ENCODE results near the gene GPR68.
"Not testable (repeated sequence)": the region's sequence is repeated elsewhere in the genome, so short reads cannot be mapped to it uniquely, and the experiment has no call there.

The GPR68 gene

DNA sequence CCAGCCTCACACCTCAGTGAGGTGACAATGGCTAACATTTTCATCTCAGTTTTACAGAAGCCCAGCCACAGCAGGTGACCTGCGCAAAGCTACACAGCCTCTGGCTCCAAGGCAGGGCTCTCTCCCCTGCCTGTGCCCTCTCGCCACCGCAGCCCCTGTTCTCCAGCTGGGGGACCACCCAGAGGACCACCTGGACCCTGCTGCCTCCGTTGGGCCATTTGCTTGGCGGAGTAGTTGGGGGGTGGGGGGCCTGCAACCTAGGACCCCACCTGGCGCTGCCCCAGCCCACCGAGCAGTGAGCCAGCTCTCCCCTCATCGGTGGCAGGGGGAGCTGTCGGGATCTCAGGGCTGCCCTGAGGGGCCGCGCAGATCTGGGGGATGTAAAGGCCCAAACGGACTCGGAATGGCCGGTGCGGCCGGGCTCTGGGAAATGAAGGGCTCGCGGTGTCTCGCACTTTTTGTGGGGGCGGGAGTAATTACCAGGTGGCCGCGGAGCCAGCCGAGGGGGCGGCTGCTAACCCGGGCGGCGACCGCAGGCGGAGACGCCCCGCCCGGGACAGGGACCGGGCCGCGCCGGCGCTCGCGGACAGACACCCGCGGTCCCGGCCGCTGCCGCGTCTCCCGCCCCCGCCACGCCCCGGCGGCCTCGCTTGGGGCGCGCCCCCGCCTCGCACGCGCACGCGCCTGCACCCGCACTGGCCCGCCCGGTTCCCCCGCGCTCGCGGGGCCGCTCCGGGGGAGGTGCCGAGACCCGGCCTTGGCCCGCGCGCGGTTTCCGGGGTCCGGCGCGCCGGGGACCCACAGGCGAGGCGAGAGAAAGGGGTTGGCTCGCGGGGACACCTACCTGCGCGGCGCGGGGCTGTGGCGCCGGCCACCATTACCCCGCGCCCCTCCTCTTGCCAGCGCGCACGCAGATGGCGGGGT, 8.6 kb upstream of the GPR68 start:
- DNase-seq = no peak

DNA sequence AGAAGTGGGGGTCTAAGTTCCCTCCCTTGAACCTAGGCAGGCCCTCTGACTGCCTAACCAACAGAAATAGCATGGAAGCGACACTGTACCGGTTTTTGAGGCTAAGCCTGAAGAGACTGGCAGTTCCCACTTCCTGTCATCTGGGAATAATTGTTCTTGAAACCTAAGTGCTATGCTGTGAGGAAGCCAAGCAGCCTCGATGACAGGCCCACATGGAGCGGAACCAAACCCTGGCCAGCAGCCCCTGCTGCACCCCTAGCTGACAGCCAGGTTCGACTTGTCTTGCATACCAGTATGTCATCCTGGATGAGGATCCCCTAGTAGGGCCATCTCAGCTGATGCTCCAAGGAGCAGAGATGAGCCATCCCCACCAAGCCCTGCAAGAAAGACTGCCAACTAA, 6.4 kb upstream of the GPR68 start:
- DNase-seq = no peak

DNA sequence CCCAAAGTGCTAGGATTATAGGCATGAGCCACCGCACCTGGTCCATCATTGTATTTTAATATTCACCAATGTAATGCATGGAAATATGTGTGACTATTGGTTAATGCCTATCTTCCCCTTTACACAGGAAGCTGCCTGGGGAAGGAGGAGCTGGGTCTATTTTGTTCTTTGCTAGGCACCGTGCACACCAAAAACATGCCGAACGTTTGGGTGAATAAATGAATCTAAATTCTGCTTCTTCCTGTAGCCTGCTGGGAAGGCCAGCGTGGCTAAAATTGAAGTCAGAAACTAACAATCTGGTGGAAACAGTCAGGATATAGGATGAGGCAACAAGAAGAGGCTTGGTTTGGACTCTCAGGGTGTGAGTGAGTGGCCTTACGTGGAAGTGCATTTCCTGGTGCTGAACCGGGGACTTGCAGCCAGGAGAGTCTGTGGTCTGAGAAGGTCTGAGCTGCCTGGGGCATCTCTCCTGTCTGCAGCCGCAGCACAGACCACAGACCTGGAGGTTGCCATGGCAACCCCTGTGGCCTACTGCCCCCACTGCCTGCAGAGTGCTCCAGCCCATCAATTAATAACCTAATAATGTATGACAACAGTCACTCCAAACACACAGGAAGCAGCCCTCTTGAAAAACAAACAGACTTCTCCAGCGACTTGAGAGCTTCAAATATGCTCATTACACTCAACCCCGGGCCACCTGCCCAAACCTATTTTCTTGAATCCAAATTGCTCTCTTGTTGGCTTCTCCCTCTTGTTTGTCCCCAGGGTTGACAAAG, 5.5 kb upstream of the GPR68 start:
- DNase-seq = peak; percentile 43 to 55

DNA sequence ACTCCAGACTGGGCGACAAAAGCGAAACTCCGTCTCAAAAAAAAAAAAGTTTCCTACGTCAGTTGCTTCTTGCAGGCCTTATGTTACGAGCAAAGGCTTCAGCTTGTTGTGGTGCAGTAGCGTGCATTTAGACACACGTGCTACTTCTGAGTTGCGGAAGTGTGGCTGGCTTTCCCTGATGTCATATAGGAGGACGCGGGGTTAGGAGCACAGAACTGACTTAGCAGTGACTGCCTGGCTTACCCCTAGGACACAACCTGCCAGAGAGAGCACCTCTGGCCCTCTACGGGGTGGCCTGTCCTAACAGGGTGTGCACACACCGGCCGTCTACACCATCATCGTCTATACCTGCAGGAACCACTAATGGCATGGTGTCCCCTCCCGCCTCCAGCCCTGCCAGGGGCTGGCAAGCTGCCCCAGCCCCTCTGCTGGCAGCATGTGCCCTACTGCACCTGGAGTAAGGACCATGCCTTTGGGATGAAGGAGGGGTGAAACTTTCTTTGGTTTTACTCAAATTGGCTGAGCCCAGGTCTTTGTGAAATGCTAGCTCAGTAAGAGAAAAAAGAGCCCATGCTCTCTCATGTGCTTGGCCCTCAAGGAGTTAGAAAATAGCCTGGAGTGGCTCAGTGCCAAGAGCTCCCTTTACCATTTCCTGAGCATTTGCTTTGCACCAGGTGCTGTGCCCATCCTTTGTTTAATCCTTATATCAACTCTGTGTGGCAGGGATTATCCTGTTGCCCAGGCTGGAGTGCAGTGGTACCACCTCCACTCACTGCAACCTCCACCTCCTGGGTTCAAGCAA, 1.7 kb upstream of the GPR68 start:
- DNase-seq = no peak

DNA sequence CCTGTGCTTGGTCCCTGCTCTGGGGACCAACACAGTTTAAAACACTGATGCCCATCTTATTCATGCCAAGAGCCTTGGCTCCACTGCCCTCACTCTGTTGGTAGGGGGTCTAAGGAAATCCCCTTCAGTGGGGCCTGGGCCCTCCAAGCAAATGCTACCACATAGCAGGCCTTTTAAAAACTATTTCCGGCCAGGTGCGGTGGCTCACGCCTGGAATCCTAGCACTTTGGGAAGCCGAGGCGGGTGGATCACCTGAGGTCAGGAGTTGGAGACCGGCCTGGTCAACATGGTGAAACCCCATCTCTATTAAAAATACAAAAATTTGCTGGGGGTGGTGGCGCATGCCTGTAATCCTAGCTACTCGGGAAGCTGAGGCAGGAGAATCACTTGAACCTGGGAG, 1.1 kb upstream of the GPR68 start:
- DNase-seq = not testable (repeated sequence)

DNA sequence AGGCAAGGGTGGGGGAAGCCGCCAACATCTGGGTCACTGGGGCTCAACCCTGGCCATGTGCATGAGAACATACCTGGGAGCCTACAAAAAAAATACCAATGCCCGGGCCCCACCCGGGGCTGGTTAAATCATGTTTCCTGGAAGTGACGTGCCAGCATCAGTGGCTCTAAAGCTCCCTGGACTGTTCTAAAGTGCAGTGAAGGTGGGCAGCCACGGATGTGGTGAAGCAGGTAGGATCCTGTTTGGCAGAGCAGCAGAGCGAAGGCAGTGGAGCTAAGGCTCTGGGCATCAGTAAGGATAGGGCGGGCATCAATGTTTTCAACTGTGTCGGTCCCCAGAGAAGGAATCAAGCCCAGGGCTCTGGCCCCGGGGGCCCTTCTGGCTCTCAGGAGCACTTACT, 525 bp upstream of the GPR68 start:
- DNase-seq = no peak

DNA sequence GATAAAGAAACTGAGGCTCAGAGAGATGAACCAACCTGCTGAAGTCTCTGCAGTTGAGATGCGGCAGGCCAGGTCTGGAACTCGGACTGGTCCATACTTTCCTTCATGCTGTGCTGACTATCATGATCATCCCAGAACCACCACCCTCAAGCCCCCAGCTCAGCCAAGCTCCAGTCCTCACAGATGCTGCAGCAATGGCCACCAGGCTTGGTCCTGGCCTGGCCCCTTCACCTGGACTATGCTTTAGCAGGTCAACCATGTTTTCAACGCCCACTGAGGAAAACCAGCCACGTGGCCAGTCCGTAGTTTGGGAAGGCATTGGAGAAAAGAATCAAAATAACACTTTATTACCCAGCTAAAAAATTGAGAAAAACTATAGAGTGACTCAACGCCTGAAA, 1.4 kb downstream of the GPR68 start:
- no peak for DNase-seq

DNA sequence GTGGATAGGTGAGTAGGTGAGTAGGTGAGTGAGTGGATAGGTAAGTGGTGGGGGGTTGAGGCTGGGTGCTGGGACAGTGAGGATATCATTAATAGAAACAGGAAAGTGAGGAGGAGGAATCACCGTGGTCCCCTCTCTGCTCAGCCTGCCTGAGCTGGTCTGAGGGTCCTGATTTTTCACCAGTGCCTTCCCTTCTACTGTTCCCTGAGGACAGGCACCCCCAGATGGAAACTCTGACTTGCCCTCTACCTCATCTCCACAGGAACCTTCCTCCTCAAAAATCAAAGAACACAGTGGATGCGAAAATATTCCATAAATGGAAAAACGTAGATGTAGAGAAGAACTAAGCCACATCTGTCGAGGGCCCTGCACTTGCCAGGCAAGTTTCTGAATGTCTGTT, 1.9 kb downstream of the GPR68 start:
- no peak for DNase-seq

DNA sequence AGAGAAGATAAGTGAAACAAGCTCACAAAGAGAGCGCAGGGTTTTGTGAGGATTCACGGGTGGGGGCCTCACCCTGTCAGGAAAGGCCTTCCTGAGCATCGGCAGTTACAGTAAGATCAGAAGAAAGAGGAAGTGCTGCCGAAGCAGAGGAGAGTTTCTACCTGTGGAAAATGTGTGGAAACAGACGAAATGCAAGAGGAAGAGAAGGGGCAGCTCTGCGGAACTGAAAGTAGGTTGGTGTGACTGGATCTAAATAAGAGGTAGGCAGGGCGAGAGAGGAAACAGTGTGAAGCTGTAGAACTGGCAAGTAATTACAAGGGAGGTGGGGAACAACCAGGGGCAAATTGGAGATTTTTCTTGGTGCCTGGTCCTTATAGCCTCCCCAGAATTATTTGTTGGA, 2.6 kb downstream of the GPR68 start:
- DNase-seq = no peak

DNA sequence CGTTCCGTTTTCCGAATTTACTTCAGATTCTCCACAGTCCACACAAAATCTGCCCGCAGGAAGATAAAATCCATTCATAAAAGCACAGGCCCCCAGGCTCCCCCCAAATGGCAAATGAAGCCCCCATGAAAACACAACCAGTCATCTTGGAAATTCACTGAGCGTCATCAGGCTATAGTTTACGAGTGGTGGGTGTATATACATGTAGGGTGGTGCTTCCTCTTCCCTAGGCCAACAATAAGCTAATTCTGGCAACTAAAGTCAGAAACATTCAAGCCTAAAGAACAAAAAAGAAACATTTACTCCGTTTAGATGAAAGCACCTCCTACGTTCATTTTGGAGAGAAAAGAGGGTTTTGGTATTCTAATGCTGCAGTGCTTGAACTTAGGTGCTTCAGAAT, 5.8 kb downstream of the GPR68 start:
- no peak for DNase-seq

DNA sequence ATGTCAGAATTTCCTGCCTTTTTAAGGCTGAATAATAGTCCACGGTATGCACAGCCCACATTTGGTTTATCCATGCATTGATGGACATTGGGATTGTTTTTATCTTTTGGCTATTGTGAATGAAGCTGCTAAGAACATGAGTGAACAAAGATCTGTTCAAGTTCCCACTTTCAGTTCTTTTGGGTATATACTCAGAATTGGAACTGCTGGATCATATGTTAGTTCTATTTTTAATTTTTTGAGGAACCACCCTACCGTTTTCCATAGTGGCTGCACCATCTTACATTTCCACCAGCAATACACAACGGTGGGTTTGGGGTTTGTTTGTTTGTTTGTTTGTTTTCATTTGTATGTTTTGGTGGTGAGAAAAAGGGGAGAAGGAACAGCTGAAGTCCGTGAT, 6.4 kb downstream of the GPR68 start:
- no peak for DNase-seq

DNA sequence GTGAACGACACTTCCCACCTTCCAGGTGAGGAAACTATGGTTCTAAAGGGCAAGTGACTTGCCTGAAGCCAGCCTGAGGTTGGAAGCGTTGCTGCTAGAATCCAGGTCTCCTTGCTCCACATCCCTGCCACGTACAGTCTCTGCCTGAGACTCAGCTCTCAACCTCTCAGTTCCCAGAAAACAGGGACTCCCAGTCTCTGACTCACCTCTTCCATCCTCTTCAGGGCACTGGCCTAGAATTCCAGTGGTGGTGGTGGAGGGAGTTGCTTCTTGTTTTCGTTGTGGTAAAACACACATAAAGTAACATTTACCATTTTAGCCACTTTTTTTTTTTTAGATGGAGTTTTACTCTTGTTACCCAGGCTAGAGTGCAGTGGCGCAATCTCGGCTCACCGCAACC, 7.3 kb downstream of the GPR68 start:
- DNase-seq = no peak

DNA sequence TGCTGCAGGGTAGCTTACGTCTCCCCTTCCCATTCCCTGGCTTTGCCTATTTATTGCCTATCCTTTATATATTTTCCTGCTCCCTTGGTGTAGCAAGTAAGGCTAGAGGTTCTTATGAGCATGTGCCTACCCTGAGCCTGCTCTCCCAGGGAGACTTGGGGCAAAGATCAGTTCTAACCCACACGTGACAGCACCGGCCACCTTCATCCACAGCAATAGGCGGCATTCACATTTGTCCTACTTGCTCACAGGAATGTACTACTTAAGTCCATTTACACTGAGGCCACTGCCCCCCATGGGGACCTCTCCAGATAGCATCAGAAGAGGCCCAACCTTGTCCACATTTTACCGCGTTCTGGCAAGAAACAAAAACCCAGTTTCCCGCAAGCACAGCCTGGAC, 8.7 kb downstream of the GPR68 start:
- no peak for DNase-seq

DNA sequence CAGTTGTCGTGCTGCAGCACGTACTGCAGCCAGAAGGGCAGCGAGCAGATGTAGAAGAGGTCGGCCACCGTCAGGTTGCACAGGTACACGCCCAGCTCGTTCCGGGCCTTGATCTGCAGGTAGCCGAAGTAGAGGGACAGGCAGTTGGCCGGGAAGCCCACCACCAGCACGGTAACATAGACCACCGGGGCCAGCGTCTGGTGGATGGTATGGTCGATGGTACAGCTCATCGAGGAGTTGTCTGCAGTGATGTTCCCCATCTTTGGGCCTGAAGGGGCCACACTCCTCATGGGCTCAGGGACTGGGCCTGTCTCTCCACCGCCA, 9.8 kb downstream of the GPR68 start:
- no peak for DNase-seq

DNA sequence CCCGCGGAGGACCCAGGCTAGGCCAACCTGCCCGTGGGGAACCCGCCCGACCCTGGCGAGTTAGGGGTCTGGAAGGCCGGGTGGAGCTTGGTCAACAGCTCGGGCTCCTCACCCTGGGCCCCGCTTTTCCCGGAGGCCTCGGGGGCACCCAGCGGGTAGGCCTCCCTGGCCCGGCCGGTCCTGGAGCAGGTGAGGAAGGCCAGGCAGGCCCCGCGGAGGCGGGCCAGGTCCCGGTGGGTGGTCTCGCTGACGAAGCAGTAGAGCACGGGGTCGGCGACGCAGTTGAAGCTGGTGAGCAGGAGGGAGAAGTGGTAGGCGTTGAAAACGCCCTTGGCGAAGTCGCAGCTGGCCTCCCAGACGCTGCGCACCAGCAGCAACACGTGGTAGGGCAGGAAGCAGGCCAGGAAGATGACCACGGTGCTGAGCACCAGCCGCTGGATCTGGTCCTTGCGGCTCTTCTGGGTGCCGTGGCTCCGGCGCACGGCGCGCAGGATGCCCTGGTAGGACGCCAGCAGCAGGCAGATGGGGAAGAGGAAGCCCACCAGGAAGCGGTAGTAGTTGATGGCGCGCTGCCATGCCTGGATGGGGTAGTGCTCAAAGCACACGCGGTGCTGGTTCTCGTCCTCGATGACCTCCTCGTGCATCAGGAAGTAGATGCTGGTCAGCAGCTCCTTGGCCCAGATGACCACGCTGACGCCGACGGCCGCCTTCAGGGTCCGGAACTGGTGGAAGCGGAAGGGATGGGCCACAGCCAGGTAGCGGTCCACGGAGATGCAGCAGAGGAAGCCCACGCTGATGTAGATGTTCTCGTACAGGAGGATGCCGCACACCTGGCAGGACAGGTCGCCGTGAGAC, 10.3 kb downstream of the GPR68 start:
- no peak for DNase-seq

DNA sequence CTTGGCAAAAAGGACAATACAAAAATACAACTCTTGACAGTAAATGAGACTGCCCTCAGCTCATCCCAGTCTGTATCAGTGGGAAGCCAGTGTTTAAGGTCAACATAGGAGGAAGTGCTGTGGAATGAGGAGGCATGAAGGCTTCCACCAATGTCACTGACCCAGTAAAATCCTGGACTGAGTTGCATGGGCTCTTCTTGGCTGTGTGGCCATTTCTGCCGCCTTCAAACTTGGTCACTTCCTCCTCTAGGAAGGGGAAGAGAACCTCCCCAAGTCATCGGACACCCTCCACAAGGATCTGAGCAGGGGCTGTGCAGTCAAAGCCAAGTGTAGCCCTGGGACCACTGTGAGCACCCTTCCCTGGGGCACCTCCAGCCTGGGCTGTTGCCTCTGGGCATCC, 11.9 kb downstream of the GPR68 start:
- DNase-seq = no peak

DNA sequence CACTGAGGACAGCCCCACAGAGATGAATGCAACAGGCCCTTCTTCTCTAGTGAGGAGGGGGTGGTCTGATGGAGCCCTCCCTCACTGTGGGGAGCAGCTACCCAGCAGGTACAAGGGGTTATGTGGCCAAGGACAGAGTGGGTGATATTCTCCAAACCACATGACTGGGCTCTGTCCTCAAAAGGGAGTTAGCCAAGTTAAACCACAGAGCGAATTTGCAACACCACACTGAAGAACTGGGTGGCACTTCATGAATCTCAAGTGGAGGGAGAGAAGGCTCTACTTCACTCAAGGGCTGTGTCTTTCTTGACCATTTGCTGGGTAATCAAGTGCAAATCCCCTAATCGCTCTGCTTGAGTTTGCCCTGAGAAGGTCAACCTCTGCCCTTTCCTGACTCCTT, 12.5 kb downstream of the GPR68 start:
- peak in 1 of 2 experiments; percentile 71 for DNase-seq

DNA sequence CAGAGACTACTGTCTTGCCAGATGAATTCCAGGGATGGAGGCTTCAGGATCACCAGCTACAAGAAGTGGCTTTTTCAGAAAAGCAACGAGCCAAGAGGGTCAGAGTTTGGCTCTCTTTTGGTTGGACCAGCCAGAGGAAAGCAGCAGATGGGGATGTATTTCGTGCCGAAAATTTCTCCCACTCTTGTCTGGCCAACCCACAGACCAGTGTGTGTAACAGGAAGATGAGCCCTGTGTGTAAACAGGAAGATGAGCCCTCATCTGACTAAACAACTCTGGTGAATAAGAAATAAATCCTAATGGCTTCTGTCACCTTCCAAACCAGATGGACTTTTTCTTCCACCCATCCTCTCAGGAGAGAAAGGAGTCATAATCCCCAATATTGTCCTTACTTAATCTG, 13.1 kb downstream of the GPR68 start:
- DNase-seq = no peak

DNA sequence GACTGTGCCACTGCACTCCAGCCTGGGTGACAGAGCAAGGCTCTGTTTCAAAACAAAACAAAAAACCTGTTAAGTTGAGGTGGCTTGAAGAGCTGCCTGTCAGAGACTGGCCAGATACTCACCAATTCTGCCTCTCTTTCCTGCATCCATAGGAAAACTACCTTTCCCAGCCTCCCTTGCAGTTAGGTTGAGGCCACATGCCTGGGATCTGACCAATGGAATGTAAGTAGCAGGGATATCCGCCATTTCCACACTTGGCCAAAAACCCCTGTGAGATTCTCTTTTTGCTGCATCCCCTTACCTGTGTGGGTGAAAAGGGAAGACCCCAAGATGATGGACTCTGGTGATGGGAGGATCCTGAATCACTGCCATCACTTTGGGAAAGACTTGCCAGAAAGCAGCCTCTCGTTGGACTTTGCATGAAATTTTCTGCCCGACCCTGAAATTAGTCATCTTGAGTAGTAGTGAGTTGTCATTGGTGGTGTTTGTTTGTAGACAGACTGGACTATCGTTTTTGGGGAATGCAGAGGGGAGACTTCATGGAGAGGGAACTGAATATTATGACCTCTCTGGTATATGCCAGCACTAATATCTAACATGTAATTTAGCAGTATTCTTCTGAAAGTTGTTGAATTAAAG, 14.0 kb downstream of the GPR68 start:
- no peak for DNase-seq

DNA sequence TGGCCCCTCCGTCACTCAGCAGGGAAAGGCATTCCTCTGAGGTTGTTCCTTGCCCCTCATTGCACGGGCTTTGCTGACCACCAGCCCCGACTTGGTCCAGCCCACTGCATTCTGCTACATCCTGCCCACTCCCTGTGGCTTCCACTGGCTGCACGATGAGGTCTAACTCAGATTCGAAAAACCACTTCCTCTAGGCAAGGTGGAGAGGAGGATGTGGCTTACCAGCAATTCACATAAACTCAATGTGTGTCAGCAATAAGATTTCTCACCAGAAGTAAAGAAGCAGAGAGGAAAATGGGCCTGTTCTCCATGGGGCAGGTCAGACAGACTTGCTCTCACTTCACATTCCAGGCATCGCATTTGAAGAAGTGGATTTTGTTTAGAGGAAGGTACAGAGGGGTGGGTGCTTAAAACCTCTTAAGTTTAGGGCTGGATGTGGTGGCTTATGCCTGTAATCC, 14.7 kb downstream of the GPR68 start:
- DNase-seq = no peak

DNA sequence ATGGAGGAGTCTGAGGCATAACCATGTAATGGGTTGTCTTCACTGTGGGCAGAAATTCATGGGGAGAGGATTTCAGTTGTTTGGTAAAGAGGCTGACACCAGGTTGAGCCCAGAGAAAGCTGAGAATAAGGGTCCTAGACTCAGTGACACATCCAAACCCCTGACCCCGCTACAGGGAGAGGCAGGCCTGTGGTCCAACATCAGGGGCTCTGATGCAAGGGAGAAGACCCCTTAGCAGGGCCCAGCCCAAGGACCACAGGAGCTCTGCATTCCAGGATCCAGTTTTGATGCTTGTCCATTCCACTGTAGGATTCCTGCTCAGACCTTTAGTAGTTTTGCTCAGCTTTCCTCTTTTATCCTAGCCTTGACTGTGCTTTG, 15.5 kb downstream of the GPR68 start:
- no peak for DNase-seq

All from NCI-H187 (cell line).